HepG2 (cell line): ENCODE measurements around the gene NOS1AP. TPM values are rescaled to one million over a fixed set of nuclear protein-coding genes. Genes with fewer than 3 reads are reported as not detected.

Experiments
- ATAC-seq: fragments of 200-7000 bp; cut with Tn5 transposase; 3 replicates; pipeline ENCODE4 v1.9.1; 2020; ENCODE audit warnings: mild to moderate bottlenecking, moderate library complexity
- BruUV-seq: library from RNA; stranded (reverse); fragments of 400-500 nt; replicated peaks from 2 replicates; lab custom pipeline; 2021; lab: Mats Ljungman, UMichigan
- CTCF ChIA-PET: fragments of 300-600 bp; formaldehyde crosslinking; extraction: SDS; loops from one replicate; lab custom pipeline; 2021; ENCODE audit warnings: low total read pairs, inconsistent platforms, low intra/inter-chr PET ratio; lab: Yijun Ruan, JAX
- POLR2A ChIA-PET: fragments of 350-600 bp; sonication (Branson Sonifier 250); formaldehyde crosslinking; loops from one replicate; lab custom pipeline; 2020; ENCODE audit warnings: antibody characterized with exemption, inconsistent platforms; lab: Yijun Ruan, JAX
- DNase-seq: peaks from one replicate; pipeline ENCODE4 v3.0.0-alpha.2; 2015; ENCODE audit warnings: low spot score
- FAIRE-seq: peaks from 3 replicates; lab custom pipeline; 2011; peaks lifted over from hg19 to GRCh38; lab: Jason Lieb, UNC
- H2AFZ ChIP-seq: one replicate; pipeline ENCODE4 v1.6.1; 2011; ENCODE audit warnings: low read length, inconsistent platforms
- H3K27ac ChIP-seq: fragments of 300-600 bp; 3 replicates; pipeline ENCODE4 v1.8.0; 2011; ENCODE audit warnings: mixed run types, mild to moderate bottlenecking, mixed read lengths, low read length, inconsistent platforms; ENCODE audit not compliant: insufficient read depth; ENCODE audit errors: extremely low read length
- H3K27me3 ChIP-seq, 2 experiments: fragments of 200-600 bp in 1 of 2; 2 replicates in 1 of 2; 3 replicates in 1 of 2; pipeline versions ENCODE4 v1.6.0 to v1.8.0; 2011; ENCODE audit warnings: low read length in 2 of 2, mild to moderate bottlenecking in 2 of 2, moderate library complexity in 2 of 2, inconsistent platforms in 1 of 2; ENCODE audit not compliant: insufficient read depth in 2 of 2, control insufficient read depth in 1 of 2
- H3K36me3 ChIP-seq, 2 experiments: fragments of 200-600 bp in 1 of 2; replicated peaks in 1 of 2; 2 replicates in 1 of 2; 3 replicates in 1 of 2; pipeline versions ENCODE4 v1.5.1 to v1.8.0; 2011; ENCODE audit warnings: low read length in 2 of 2, inconsistent platforms in 1 of 2; ENCODE audit not compliant: insufficient read depth in 2 of 2, control insufficient read depth in 1 of 2
- H3K4me1 ChIP-seq: 2 replicates; pipeline ENCODE4 v1.5.1; 2012; ENCODE audit warnings: low read length, inconsistent platforms; ENCODE audit not compliant: insufficient read depth
- H3K4me2 ChIP-seq: 2 replicates; pipeline ENCODE4 v1.6.0; 2011; ENCODE audit warnings: low read depth, low read length, inconsistent platforms
- H3K4me3 ChIP-seq, 3 experiments: fragments of 200-600 bp in 1 of 3; sonication (generic), shearing (Covaris generic) in 1 of 3; replicated peaks in 1 of 3; 2 replicates each; pipeline ENCODE4 v1.5.1; 2011 to 2016; ENCODE audit warnings: low read length in 3 of 3, inconsistent platforms in 2 of 3, low read depth in 2 of 3, mild to moderate bottlenecking in 2 of 3, control low read depth in 1 of 3, mixed read lengths in 1 of 3; ENCODE audit not compliant: insufficient read depth in 1 of 3
- H3K79me2 ChIP-seq: one replicate; pipeline ENCODE4 v1.6.1; 2011; ENCODE audit warnings: low read length, inconsistent platforms; ENCODE audit not compliant: insufficient read depth
- H3K9ac ChIP-seq: 2 replicates; pipeline ENCODE4 v1.6.0; 2011; ENCODE audit warnings: mild to moderate bottlenecking, low read depth, low read length, inconsistent platforms; ENCODE audit not compliant: insufficient read depth
- H3K9me3 ChIP-seq: 2 replicates; pipeline ENCODE4 v1.5.1; 2012; ENCODE audit warnings: mild to moderate bottlenecking, low read length
- H4K20me1 ChIP-seq: 2 replicates; pipeline ENCODE4 v1.6.0; 2011; ENCODE audit warnings: inconsistent platforms, mild to moderate bottlenecking, low read length, moderate library complexity; ENCODE audit not compliant: insufficient read depth
- ESRRA ChIP-seq: sonication (generic); formaldehyde crosslinking; IDR thresholded peaks from 2 replicates; pipeline ENCODE4 v1.5.1; 2020; ENCODE audit warnings: mild to moderate bottlenecking, low read depth, missing genetic modification reagents
- HNF4A ChIP-seq: sonication (generic); formaldehyde crosslinking; IDR thresholded peaks from 2 replicates; pipeline ENCODE4 v1.4.0; 2020; ENCODE audit warnings: missing genetic modification reagents
- HNF4G ChIP-seq, 2 experiments: sonication (generic) in 1 of 2; formaldehyde crosslinking in 1 of 2; IDR thresholded peaks; 2 replicates each; pipeline versions ENCODE4 v1.4.0 to v1.6.1; 2011 to 2020; ENCODE audit warnings: borderline replicate concordance in 2 of 2, low read depth in 2 of 2, mild to moderate bottlenecking in 2 of 2, low read length in 1 of 2, missing genetic modification reagents in 1 of 2, moderate library complexity in 1 of 2
- PRPF4 ChIP-seq: fragments of 200-400 bp; formaldehyde crosslinking; IDR thresholded peaks from 2 replicates; pipeline ENCODE4 v1.6.1; 2016; ENCODE audit warnings: low read length, low read depth; ENCODE audit not compliant: poor library complexity, severe bottlenecking
- RBFOX2 ChIP-seq: fragments of 200-400 bp; formaldehyde crosslinking; IDR thresholded peaks from 2 replicates; pipeline ENCODE4 v1.6.1; 2017; ENCODE audit warnings: low read depth, mild to moderate bottlenecking, low read length
- SALL1 ChIP-seq: sonication (generic); formaldehyde crosslinking; IDR thresholded peaks from 2 replicates; pipeline ENCODE4 v1.8.0; 2022; ENCODE audit warnings: mild to moderate bottlenecking, missing genetic modification reagents
- YEATS2 ChIP-seq: sonication (generic); formaldehyde crosslinking; IDR thresholded peaks from 2 replicates; pipeline ENCODE4 v1.4.0; 2020; ENCODE audit warnings: missing genetic modification reagents, borderline replicate concordance
- ZFP82 ChIP-seq: sonication (generic); formaldehyde crosslinking; IDR thresholded peaks from 2 replicates; pipeline ENCODE4 v1.5.1; 2020; ENCODE audit warnings: mild to moderate bottlenecking, missing genetic modification reagents, borderline replicate concordance
- WGBS: methylation state at CpG from one replicate; pipeline ENCODE4 v1.1.6; 2017; ENCODE audit warnings: low lambda C conversion rate; 5-methylcytosine and 5-hydroxymethylcytosine counted together
- in situ Hi-C: cut with HindIII; loops from 2 replicates; pipeline ENCODE4 v1.10.0; 2017; ENCODE audit warnings: low pct_unique_long_range_greater_than_20kb; ENCODE audit not compliant: extremely low pct_ligation_motif_present
- intact Hi-C: fragments of 100-400 bp; cut with micrococcal nuclease; formaldehyde crosslinking; loops from one replicate; pipeline ENCODE4 v1.10.0; 2022; ENCODE audit not compliant: unreplicated experiment
- polyA plus RNA-seq, 8 experiments: library from polyadenylated mRNA; depleted of rRNA in 3 of 8; stranded (reverse) in 7 of 8; unstranded in 1 of 8; fragments of >200 nt; fragmentation: Illumina TruSeq in 4 of 8; extraction: Trizol in 4 of 8; gene quantifications; 2 replicates each; pipeline versions ENCODE4 v1.2.1 to v1.2.3, GENCODE V29; 2011 to 2016; ENCODE audit warnings: low read depth in 4 of 8, missing spikeins in 1 of 8, mixed read lengths in 1 of 8; ENCODE audit not compliant: insufficient read depth in 1 of 8
- total RNA-seq, 5 experiments: library from RNA; depleted of rRNA; stranded (reverse); fragments of >200 nt; fragmentation: Illumina TruSeq; extraction: Trizol; gene quantifications; 2 replicates each; pipeline ENCODE4 v1.2.3, GENCODE V29; 2016; ENCODE audit warnings: low read depth in 1 of 5
- TF ChIP-seq, protein P1 (sequence below): sonication (generic); formaldehyde crosslinking; IDR thresholded peaks from 2 replicates; pipeline ENCODE4 v1.5.1; 2020; ENCODE audit warnings: mild to moderate bottlenecking, missing genetic modification reagents, moderate library complexity
- TF ChIP-seq, protein P2 (sequence below): sonication (generic); formaldehyde crosslinking; IDR thresholded peaks from 2 replicates; pipeline ENCODE4 v1.9.0; 2021; ENCODE audit warnings: mild to moderate bottlenecking, missing genetic modification reagents

NOS1AP gene
- total and polyA plus RNA-seq, 2 of the 13 experiments (the other 11 are each of a cell fraction or from before 2014, with no cell fraction given) = 2.0 to 3.3 TPM

DNA sequence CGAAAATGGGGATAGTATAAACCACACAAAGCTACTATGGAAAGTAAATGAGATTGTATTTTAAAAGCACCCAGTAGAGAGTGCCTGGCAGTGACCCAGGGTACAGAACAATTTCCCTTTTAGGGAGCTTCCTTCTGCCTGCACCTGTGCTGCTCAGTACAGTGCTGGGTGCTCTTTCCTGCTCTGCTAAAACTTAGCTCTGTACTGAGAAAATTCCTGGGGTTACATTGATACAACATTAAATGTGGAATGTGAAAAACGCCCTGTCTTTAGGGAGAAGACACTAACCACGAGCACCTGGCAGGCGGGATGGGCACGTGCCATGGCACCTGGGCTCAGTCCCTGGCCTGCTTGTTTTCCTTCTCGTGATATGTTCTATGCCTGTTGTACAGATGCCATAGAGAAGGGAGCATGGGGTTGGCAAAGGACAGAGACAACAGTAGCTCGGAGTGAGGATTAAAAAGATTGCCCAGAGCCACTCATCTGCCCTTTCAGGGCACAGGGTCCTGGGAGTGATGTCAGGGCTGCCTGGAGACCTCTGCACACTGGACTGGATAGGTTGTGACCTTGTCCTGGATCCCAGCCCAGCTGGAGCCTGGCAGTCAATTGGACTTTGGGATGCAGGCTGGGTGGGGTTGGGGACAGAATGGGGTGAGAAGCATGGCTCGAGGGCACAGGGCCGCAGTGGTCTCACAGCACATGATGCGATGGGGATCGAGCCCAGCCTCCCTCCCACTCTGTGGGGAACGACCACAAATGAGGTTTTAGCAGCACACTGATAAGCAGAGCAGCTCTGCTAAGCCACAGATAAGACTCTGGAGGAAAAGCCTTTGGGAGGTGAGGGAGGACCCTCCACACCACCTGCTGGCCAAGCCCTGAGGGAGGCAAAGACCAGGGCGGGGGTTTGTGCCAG is 302.9 kb downstream of the NOS1AP start:
- Histone ChIP-seq H3K27me3 (no peaks in the 10 kb centered on the region), H3K79me2 (no peaks in the 10 kb centered on the region), H3K36me3 (peaks cover 6 to 15% of the 10 kb centered on the region in 2 experiments; a peak in 3 of 5 replicates), H3K27ac (no peak overlapping the region), H3K4me1 (peaks cover 10% of the 10 kb centered on the region), H3K4me3 (no peak overlapping the region), H3K4me2 (no peak overlapping the region), H3K9ac (no peak overlapping the region), H3K9me3 (no peaks in the 10 kb centered on the region), H2AFZ (no peak overlapping the region), H4K20me1 (no peaks in the 10 kb centered on the region)
- WGBS = 87% methylated on average over 13 of the region's 13 CpGs
- in situ Hi-C loops (no loop called here), intact Hi-C loops (no loop called here)
- no peak for FAIRE-seq
- ATAC-seq = peak; percentile 78
- BruUV-seq = no TSS peak
- no peak for DNase-seq
- ChIA-PET POLR2A (no interaction called here), CTCF (no interaction called here)
- peak; percentile 68 for TF ChIP-seq HNF4A (CRISPR knock-in tag)
- no peak for TF ChIP-seq ZFP82 (CRISPR knock-in tag)
- 0 out of 2 replicates have a peak, but pooled peaks have one; percentile 24 for TF ChIP-seq SALL1 (CRISPR knock-in tag)
- TF ChIP-seq, protein P1, sequence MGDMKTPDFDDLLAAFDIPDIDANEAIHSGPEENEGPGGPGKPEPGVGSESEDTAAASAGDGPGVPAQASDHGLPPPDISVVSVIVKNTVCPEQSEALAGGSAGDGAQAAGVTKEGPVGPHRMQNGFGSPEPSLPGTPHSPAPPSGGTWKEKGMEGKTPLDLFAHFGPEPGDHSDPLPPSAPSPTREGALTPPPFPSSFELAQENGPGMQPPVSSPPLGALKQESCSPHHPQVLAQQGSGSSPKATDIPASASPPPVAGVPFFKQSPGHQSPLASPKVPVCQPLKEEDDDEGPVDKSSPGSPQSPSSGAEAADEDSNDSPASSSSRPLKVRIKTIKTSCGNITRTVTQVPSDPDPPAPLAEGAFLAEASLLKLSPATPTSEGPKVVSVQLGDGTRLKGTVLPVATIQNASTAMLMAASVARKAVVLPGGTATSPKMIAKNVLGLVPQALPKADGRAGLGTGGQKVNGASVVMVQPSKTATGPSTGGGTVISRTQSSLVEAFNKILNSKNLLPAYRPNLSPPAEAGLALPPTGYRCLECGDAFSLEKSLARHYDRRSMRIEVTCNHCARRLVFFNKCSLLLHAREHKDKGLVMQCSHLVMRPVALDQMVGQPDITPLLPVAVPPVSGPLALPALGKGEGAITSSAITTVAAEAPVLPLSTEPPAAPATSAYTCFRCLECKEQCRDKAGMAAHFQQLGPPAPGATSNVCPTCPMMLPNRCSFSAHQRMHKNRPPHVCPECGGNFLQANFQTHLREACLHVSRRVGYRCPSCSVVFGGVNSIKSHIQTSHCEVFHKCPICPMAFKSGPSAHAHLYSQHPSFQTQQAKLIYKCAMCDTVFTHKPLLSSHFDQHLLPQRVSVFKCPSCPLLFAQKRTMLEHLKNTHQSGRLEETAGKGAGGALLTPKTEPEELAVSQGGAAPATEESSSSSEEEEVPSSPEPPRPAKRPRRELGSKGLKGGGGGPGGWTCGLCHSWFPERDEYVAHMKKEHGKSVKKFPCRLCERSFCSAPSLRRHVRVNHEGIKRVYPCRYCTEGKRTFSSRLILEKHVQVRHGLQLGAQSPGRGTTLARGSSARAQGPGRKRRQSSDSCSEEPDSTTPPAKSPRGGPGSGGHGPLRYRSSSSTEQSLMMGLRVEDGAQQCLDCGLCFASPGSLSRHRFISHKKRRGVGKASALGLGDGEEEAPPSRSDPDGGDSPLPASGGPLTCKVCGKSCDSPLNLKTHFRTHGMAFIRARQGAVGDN = peak; percentile 40
- 0 out of 2 replicates have a peak, but pooled peaks have one; percentile 22 for TF ChIP-seq HNF4G (IDR thresholded peaks at IDR 0.05; ENCODE audit: borderline replicate concordance, low read depth, low read length)
- no peak for TF ChIP-seq HNF4G (CRISPR knock-in tag; IDR thresholded peaks at IDR 0.05; ENCODE audit: borderline replicate concordance, low read depth)
- TF ChIP-seq YEATS2 (CRISPR knock-in tag) = no peak
- 0 out of 2 replicates have a peak, but pooled peaks have one; percentile 38 for TF ChIP-seq ESRRA (CRISPR knock-in tag)
- TF ChIP-seq, protein P2, sequence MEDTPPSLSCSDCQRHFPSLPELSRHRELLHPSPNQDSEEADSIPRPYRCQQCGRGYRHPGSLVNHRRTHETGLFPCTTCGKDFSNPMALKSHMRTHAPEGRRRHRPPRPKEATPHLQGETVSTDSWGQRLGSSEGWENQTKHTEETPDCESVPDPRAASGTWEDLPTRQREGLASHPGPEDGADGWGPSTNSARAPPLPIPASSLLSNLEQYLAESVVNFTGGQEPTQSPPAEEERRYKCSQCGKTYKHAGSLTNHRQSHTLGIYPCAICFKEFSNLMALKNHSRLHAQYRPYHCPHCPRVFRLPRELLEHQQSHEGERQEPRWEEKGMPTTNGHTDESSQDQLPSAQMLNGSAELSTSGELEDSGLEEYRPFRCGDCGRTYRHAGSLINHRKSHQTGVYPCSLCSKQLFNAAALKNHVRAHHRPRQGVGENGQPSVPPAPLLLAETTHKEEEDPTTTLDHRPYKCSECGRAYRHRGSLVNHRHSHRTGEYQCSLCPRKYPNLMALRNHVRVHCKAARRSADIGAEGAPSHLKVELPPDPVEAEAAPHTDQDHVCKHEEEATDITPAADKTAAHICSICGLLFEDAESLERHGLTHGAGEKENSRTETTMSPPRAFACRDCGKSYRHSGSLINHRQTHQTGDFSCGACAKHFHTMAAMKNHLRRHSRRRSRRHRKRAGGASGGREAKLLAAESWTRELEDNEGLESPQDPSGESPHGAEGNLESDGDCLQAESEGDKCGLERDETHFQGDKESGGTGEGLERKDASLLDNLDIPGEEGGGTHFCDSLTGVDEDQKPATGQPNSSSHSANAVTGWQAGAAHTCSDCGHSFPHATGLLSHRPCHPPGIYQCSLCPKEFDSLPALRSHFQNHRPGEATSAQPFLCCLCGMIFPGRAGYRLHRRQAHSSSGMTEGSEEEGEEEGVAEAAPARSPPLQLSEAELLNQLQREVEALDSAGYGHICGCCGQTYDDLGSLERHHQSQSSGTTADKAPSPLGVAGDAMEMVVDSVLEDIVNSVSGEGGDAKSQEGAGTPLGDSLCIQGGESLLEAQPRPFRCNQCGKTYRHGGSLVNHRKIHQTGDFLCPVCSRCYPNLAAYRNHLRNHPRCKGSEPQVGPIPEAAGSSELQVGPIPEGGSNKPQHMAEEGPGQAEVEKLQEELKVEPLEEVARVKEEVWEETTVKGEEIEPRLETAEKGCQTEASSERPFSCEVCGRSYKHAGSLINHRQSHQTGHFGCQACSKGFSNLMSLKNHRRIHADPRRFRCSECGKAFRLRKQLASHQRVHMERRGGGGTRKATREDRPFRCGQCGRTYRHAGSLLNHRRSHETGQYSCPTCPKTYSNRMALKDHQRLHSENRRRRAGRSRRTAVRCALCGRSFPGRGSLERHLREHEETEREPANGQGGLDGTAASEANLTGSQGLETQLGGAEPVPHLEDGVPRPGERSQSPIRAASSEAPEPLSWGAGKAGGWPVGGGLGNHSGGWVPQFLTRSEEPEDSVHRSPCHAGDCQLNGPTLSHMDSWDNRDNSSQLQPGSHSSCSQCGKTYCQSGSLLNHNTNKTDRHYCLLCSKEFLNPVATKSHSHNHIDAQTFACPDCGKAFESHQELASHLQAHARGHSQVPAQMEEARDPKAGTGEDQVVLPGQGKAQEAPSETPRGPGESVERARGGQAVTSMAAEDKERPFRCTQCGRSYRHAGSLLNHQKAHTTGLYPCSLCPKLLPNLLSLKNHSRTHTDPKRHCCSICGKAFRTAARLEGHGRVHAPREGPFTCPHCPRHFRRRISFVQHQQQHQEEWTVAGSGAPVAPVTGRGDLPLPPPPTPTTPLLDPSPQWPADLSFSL (CRISPR knock-in tag) = no peak
- no peak for TF ChIP-seq PRPF4
- no peak for TF ChIP-seq RBFOX2
